Measurements from ENCODE around the gene TMEM87B.
"Not testable (repeated sequence)": the region's sequence is repeated elsewhere in the genome, so short reads cannot be mapped to it uniquely, and the experiment has no call there.

TMEM87B gene

DNA sequence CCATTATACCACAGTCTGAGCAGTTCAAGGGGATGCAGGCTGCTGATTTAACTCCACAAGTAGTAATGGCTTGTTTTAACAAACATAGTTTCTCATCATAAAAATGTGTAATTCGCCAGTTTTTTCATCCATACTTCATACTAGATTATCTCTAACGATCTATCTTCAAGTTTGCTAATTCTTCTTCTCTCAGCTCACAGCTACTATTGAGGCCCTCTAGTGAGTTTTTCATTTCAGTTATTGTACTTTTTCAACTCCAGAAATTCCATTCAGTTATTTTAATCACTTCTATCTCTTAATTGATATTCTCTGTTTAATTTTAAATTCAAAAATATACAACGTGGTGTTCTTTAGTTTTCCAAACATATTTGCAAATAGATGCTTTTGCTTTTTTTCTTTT is 20.1 kb upstream of the TMEM87B start:
- DNase-seq = no peak

DNA sequence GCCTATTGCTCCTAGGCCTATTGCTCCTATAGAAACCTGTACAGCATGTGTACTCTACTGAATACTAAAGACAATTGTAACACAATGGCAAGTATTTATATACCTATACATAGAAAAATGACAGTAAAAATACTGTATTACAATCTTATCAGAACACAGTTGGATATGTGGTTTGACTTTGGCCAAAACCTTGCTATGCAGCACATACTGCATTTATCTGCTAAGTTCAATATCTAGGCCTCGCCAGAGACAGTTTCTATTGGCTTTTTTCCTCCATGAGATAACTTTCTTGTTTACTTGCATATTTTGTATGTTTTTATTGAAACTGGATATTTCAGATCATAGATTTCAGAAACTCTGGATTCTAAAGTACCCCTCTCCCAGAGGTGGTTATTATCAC is 19.3 kb upstream of the TMEM87B start:
- no peak for DNase-seq

- not testable (repeated sequence) for DNase-seq
These were observed 15.5 kb upstream of the TMEM87B start for GRCh38 chr2:112039556-112039955.

DNA sequence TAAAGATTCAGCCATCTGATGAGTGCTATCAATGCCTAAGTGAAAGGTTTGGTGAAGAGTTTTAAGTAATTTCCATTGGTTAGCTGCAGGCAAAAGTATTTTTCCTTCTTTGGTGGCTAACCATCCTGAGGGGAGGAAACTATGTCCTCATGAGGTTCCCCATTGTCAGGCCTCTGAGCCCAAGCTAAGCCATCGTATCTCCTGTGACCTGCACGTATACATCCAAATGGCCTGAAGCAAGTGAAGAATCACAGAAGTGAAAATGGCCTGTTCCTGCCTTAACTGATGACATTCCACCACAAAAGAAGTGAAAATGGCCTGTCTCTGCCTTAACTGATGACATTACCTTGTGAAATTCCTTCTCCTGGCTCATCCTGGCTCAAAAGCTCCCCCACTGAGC is 15.0 kb upstream of the TMEM87B start:
- not testable (repeated sequence) for DNase-seq

DNA sequence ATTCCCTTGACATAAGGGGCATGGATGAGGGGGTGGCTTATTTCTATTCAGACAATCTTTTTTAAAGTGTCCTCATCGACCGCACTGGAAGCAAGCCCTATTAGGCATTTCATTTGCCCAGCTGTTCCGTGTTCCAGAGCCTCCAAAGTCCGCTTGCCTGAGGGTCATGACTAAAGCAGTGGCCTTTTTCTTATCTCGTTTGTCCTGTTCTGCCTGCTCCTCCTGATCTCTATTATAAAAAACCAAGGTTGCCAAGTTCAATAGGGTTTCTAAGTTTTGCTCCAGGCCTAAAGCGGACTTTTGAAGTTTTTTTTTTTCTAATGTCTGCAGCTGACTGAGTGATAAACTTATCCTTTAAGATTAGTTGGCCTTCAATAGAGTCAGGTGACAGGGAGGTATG is 13.6 kb upstream of the TMEM87B start:
- DNase-seq = not testable (repeated sequence)

DNA sequence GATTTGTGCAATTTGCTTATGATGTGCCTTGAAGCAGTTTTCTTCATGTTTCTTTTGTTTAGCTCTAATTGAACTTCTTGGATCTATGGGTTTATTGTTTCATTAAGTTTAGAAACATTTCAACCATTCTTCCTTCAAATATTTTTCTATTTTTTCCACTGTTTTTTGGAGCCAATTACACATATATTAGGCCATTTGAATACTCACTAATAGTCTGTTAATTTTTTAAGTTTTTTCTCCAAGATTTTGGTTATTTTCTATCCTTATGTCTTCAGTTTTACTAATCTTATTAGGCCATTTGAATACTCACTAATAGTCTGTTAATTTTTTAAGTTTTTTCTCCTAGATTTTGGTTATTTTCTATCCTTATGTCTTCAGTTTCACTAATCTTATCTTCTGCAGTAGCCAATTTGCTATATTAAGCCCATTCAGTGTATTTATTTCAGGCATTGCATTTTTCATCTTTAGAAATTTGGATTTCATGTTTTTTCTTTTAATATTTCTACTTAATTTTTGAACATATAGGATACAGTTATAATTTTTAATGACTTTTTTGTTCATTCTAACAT is 9.5 kb upstream of the TMEM87B start:
- DNase-seq = no peak

GRCh38 chr2:112046231-112046630 is 8.8 kb upstream of the TMEM87B start:
- DNase-seq = no peak

DNA sequence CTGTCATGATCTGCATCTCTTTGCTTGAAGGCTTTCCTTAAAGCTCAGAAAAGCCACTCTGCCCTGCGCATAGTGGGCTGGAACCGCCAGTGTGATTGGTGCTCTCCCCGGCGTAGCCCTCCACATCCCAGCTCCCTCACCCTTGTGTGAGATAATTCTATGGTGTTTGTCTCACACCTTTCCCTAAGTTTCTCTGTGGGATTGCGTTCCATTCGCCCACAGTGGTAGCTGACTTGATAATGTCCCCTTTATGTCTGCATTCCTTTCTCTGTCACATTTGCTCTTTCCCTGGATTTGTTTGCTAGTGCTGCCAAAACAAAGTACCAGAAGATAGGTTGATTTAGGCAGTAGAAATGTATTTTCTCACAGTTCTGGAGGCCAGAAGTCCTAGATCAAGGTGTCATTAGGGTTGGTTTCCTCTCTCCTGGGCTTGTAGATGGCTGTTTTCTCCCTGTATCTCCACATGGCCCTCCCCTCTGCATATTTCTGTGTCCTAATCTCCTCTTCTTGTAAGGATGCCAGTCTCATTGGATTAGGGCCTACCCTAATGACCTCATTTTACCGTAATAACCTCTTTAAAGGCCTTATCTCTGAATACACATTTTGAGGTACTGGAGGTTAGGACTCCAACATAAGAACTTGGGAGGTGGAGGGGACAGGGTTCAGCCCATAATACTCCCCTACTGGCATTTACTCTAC is 7.4 kb upstream of the TMEM87B start:
- no peak for DNase-seq

DNA sequence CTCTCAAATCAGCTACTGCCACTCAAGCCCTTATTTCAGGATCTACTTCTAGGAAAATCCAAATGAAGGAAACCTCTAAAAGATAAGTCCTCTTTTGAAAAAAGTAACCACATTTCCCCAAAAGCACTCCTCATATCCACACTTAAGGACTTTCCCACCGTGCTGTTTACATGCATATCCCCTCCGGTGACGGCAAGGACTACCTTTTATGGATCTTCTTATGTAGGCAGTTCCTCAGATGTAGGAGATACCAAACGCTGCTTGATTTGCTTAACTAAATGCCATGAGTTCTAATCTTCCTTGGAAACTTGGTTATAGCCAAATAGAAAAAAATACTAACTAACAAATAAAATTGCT is 6.9 kb upstream of the TMEM87B start:
- no peak for DNase-seq

- no peak for DNase-seq
These were observed 6.2 kb upstream of the TMEM87B start for GRCh38 chr2:112048887-112049286.

DNA sequence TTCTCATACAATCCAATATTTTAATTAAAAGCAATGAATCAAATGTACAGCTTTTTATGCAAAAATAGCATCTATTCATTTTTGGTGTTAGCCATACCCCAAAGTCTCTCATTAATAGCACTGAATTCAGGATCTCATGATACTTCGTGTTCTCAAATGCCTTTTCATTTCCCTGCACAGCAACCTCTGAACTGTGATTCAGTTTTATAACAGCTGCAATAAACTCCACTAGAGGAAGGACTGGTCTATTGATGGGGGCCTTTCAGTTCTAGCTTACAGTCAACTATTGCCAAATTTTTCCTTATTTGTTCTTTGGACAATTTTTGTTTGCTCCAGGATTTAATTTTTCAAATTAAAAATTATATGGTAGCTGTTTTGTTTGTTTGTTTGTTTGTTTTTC is 4.8 kb upstream of the TMEM87B start:
- DNase-seq = no peak

GRCh38 chr2:112053917-112054846 is 887 bp upstream of the TMEM87B start:
- peak; percentile 95 for DNase-seq

GRCh38 chr2:112055730-112056625 is 909 bp downstream of the TMEM87B start:
- DNase-seq = peak; percentile 6

GRCh38 chr2:112056626-112056987 is 1.5 kb downstream of the TMEM87B start:
- no peak for DNase-seq

DNA sequence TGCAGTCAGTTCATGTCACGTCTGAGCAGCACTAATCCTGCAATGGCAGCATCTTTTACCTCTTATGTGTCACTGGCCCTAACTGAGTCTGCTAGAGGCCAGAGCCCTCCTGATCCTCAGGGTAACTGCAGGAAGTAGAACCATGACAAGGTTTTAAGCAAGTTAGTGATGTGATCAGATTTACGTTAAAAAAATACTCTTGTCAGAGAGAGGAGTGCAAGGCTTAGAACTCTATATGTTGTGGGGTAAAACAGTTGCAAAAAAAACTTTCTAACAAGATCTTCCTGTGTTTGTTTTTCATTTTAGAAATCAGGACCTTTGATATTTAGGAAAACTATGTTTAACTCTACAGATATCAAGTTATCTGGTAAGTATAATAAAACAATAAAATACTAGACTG is 4.6 kb downstream of the TMEM87B start:
- DNase-seq = no peak

- DNase-seq = no peak
These were observed 6.2 kb downstream of the TMEM87B start for GRCh38 chr2:112061299-112061698.

GRCh38 chr2:112061840-112062239 is 6.8 kb downstream of the TMEM87B start:
- no peak for DNase-seq

GRCh38 chr2:112062894-112063293 is 7.8 kb downstream of the TMEM87B start:
- DNase-seq = no peak

DNA sequence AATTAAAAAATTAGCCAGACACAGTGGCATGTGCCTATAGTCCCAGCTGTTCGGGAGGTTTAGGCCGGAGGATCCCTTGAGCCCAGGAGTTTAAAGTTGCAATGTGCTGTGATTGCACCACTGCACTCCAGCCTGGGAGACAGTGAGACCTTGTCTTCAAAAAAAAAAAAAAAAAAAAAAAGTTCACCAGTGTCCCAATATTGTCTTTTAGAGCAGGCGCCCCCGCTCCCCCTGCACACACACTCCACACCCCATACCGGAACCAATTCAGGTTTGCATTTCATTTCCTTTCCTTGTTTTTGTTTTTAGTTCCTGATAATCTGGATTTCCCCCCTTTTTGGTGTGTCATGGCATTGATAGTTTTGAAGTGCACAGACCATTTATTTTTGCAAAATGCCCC is 10.4 kb downstream of the TMEM87B start:
- no peak for DNase-seq

DNA sequence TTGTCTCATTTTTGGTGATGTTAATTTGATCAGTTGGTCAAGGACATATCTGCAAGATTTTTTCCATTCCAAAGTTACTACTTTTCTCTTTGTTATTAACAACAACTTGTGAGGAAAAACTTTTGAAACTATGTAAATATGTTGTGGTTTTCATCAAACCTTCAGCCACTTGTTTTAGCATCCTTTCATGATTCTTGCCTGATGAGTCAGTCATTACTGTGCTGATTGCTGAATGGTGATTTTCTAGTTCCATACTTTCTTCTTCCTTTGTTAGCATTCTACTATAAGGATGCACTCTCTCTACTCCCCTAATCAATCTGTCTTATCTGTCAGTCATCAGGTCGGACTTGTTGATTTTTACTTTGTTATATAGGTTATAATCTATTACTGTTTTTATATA is 10.9 kb downstream of the TMEM87B start:
- no peak for DNase-seq

GRCh38 chr2:112069794-112070193 is 14.7 kb downstream of the TMEM87B start:
- not testable (repeated sequence) for DNase-seq

DNA sequence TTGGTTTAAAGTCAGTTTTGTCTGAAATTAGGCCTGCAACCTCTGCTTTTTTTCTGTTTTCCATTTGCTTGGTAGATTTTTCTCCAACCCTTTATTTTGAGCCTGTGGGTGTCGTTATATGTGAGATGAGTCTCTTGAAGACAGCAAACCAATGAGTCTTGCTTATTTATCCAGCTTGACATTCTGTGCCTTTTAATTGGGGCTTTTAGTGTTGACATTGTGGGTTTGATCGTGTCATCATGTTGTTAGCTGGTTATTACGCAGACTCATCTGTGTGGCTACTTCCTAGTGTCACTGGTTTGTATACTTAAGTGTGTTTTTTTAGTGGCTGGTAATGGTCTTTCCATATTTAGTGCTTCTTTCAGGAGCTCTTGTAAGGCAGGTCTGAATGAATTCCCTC is 18.8 kb downstream of the TMEM87B start:
- no peak for DNase-seq

GRCh38 chr2:112074506-112074905 is 19.4 kb downstream of the TMEM87B start:
- no peak for DNase-seq

All from activated effector memory CD4-positive, alpha-beta T cell treated with Interleukin-2 at 50 U/mL for 16 hours (primary cell).